GM12875 (cell line): ENCODE results near the gene SLC7A14.

Experiments used
- H3K4me3 ChIP-seq: one replicate; pipeline ENCODE4 v1.5.1; 2011; ENCODE audit warnings: low read depth, low read length, control low read depth
- TF ChIP-seq, protein P1 (sequence below): IDR thresholded peaks from 2 replicates; pipeline ENCODE4 v1.5.1; 2011; ENCODE audit warnings: low read depth, mild to moderate bottlenecking, control low read depth, inconsistent platforms, low read length, moderate library complexity, borderline replicate concordance; ENCODE audit not compliant: insufficient read depth

Gene SLC7A14

DNA sequence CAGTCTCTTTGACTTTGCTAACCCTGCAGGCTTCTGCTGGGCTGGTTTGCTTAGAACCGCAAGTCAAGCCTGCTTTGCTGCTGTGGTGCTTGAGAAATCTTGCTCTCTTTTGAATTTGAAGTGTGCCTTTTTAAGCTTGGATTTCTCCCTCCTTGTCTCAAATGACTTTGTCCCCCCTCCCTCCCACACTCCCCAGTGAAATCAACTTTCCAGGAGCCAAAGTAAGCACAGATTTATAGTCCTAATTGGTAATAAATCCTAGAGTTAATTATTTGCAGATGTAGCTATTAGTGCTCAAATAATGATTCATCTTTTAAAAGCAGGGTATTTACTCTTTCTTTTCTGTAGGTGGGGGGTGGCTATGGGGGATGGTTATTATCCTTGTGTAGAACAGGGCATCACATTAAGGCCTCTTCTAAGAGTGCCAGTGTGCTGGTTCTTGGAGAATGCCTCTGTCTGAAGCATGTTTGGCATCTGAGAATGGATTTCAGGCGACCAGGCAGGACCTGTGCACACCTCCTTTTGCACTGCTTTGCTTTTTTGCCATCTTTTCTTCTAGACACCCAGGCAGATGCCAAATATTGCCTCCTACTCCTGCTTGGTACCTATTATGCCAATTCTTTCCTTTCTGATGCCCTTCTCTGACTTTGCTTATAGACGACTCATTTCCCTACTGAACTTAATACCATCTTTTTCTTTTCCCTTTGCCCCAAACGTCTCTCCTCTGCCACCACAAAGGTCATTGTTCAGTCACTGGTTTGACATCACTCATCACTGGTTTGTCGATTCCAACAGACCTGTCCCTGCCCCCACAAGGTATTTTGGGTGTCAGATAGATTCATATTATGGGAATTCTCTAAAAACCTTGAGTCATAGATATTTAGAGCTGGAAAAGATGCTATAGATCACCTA, 116.5 kb downstream of the SLC7A14 start:
- no peak overlapping the region for H3K4me3 ChIP-seq
- TF ChIP-seq, protein P1, sequence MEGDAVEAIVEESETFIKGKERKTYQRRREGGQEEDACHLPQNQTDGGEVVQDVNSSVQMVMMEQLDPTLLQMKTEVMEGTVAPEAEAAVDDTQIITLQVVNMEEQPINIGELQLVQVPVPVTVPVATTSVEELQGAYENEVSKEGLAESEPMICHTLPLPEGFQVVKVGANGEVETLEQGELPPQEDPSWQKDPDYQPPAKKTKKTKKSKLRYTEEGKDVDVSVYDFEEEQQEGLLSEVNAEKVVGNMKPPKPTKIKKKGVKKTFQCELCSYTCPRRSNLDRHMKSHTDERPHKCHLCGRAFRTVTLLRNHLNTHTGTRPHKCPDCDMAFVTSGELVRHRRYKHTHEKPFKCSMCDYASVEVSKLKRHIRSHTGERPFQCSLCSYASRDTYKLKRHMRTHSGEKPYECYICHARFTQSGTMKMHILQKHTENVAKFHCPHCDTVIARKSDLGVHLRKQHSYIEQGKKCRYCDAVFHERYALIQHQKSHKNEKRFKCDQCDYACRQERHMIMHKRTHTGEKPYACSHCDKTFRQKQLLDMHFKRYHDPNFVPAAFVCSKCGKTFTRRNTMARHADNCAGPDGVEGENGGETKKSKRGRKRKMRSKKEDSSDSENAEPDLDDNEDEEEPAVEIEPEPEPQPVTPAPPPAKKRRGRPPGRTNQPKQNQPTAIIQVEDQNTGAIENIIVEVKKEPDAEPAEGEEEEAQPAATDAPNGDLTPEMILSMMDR: no peak

DNA sequence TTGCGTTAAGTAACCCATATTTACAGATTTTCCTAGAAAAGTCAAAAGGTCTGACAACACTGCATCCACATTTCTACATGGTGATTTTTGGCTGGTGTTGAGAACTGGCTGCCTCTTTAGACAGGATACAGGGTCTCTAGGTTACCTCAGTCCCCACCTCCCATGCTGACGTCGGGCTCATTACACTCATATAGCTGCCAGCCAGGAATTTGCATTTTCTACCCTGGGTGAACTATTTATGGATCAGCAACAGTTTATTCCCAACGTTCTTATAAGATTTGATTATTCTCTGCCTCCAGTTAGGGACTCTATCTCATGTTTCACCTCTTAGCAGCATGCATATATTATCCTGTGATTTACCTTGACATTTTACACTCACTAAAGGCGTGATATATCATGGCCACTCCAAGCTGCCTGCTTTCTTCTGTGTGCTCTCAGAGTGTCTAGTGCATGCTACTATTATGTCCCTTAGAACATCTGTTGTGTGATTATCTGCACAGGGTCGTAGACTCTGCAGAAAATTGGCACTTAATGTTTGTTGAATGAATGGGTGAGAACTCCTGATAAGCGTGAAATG, 118.2 kb downstream of the SLC7A14 start:
- TF ChIP-seq, protein P1: no peak
- H3K4me3 ChIP-seq: no peak overlapping the region

DNA sequence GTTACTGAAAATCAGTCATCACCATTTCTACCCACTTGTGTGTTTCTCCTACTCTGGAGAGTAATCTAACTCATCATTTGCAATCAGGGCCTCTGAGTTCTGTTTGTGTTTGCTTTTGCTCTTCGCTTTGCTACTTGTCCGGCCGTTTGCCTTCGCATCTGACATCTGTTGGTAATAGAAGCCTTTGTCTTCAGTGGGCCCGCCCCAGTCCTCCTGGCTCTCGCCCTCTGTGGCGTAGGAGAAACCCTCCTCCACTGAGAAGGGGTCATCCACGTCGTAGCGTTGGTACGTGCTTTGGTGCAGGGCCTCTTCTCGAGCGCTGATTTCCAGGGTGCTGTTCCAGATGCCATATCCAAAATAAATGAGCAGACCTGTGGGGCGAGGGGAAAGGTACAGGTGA, 118.9 kb downstream of the SLC7A14 start:
- no peak overlapping the region for H3K4me3 ChIP-seq
- TF ChIP-seq, protein P1: no peak

DNA sequence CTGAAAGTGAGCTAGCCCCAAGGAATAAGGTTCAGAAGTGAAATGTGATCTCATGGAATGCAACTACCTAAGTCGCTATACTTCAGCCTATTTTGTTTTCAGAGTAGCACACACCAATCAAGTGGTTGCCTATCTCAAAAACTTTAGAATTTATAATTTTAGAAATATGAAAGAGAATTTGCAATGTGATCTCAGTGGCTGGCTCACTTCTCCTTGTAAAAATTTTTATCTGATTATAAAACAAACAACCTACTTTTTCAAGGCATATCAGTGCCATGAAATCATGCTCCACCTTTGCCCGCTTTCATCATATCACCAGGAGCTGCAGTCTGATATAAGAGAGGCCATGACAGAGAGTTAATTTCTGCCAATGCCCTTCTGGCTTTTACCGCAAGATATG, 119.9 kb downstream of the SLC7A14 start:
- no peak overlapping the region for H3K4me3 ChIP-seq
- TF ChIP-seq, protein P1: no peak

DNA sequence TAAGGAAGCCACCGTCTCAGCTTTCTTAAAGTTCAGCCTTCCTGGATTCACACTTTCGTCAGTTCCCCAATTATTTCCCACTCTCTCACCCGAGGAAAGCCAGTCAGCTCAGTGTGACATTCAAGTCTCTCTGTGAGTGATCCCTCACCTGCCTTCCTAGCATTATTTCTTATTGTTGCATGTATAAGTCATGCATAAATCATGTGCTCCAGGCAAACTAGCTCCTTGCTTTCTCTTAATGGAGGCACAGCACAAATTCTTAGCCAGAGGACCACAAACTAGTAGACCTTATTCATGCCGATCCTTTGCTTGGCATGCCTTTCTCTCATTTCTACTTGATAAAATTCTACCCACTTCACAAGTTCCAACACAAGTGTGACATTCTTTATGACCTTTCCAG, 122.9 kb downstream of the SLC7A14 start:
- no peak overlapping the region for H3K4me3 ChIP-seq
- TF ChIP-seq, protein P1: no peak

DNA sequence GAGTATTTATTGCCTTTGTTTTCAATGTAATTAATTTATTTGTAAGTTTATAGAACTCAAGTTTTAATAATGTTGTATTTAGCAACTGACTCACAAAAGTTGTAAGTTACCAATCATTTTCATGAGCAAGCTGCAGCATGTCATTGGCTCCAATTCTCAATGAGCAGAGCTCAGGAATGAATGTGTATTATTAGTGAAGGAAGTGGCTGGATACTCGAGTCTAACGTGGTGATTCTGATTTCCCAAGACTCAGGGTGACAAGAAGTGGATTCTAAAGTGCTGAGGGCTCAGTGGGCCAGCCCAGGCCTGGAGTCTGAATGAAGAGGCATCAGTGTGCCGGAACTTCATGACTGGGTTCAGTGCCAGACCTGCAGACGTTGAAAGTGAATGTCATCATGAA, 127.6 kb downstream of the SLC7A14 start:
- H3K4me3 ChIP-seq: no peak overlapping the region
- TF ChIP-seq, protein P1: no peak

DNA sequence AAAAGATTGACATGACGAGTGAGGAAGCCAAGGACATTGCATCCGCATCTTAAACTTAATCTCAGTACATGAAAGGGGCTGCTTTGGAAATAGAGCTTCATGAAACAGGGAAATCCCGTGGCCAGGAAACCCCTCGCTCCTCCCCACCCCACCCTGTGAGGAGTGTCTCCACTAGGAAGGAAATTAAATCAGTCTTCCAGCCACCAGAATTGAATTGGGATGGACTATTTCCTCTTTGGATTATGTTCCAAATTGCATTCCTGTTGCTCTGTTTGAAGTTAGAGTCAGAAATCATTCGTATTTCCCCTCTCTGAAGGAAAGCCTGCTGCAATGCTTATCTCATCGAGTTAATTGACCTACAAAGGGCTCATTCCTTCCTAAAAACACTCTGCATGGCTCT, 131.4 kb downstream of the SLC7A14 start:
- H3K4me3 ChIP-seq: no peak overlapping the region
- TF ChIP-seq, protein P1: no peak
